CD1c-positive myeloid dendritic cell (primary cell): ENCODE data around the gene NCAPH2.

Experiments
- DNase-seq: peaks from one replicate; pipeline ENCODE4 v3.0.0-alpha.2; 2016; ENCODE audit errors: extremely low spot score

The NCAPH2 gene

DNA sequence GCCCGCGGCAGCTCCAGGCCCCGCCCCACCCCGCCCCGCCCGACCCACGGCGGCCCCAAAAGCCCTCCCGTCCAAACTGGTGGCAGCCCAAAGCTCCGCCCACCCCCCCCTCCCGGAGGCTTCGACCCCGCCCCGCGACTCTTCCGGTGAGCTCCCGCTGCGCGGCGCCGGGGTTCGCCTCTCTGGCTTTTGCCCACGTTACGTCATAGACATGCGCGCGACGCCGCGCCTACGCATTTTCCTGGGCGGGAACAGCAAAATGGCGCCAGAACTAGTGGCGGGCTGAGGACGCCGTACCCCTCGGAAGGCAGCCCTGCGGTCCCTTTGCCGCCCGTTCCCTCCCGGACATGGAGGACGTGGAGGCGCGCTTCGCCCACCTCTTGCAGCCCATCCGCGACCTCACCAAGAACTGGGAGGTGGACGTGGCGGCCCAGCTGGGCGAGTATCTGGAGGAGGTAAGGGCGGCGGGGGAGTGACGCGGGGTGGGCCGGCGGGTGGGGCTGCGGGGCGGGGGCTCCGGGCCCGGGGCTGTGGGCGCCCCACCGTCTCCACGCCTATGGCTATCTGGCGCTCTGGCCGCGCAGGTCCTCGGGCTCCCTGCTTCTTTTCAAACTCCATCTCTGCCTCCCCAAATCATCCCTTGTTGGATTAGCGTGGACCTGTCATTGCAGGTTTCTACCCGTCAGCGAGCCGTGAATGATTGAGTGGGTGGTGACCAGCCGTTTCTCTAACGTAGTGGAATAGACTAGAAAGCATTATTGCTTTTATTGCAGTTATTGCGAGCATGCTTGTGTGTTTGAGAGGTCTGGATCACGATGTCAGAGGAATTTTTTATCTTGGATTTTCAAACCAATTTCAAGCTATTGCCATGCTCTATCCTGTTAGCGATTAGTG lies at the start of gene NCAPH2:
TSS of gene NCAPH2 (plus strand) at position 234 of the 894 bp plus-strand sequence. CDS start at position 348, 114 bp downstream.
- DNase-seq, result peak; percentile 100

DNA sequence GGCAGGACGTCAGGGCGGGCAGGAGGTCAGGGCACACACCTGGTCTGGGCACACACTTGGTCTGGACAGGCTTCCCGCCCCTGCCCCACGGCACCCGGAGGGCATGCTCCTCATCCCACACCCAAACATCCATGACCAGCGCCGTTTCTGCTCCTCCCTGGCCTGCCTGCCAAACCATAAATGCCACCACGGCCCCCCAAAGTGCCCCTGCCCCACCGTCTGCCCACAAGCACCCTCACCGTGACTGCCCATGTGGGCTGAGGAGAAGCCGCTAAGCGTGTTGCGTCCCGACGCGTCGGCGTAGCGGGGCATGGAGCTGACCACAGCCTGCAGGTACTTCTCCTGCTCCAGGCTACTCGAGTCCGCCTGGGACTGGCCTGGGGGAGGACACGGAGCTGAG lies 49.0 kb upstream of the NCAPH2 start:
- no peak for DNase-seq

DNA sequence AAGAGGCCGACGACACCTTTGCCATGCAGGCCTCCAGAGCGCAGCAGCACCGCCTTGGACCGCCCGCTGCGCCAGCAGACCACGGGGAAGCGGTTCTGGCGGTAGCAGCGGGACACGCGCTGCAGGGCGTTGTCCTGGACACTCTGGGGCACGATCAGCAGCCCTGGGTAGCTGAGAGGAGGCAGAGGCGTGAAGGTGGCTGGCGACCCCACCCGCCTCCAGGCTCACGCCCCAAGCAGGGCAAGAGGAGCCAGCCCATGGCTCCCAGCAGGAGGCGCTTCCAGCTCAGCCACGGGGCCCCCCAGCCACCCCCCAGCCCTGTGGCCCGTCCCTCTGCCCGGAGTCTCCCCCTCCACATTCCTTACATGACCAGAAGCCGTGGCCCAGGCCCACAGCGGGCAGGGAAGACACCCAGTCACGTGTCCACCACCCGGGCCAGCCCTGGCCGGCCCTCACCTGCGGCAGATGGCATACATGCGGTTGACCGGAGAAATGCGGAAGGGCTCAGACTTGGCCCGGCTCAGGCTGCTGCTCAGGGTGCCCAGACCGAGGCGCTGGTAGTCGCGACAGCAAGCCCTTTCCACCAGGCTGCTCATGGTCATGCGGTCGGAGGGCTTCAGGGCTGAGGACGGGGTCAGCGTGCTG lies 48.4 kb upstream of the NCAPH2 start:
- no peak for DNase-seq

DNA sequence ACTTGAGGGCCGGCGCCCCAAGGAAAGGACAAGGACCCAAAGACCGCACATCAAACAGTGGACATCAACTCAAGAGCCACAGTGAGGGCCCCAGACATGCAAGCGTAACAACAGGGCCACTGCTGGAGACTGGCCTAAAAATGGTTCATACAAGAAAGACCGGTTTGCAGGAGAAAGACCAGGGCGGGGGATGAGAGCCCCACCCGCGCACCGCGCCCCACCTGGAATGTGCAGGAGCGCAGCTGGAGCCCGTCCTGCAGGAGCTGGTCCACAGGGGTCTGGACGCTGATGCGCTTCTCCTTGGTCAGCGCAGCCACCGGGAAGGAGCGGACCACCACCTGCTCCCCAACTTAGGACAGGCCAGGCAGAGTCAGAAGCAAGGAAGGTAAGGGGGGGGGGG lies 47.1 kb upstream of the NCAPH2 start:
- no peak for DNase-seq

DNA sequence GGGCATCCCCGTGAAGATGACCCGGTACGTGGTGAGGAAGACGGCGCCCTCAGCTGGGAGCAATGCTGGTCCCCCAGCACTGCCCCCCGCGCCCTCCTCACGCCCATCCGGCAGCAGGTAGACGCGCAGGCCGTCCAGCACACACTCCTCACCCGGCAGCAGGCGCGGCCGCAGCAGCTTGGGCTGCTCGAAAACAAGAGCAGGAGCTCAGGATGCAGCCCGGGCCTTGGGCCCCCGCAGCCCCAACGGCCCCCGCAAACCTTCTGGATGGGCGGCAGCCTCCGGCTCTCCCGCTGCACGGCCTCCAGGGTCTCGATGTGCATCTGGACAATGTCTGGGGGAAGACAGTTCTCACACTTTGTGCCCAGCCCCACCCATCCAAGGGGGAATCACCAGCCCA lies 46.5 kb upstream of the NCAPH2 start:
- DNase-seq, result no peak

DNA sequence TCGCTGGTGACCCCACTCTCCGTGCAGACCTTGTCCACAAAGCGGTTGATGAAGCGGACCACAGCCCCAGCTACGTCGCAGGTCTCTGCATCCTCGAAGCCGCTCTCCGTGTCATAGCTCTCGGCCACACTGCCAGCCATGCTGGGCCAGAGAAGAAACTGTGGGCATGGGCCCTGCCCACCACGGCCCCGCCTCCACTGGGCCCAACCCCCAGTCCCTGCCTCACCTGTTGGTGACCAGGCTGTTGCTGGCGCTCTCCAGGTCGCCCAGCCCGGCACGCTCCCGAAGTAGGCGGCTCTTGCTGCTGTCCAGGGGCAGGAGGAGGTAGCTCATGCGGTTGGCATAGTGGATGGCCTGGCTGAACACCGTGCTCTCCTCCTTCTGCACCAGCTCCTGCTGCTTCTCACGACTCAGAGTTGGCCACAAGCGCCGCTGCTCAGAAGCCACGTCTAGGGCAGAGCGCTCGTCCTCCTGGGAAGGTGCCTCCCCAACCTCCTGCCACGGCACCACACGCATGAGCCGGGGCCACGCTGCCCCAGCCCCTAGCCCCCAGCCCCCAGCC lies 46.0 kb upstream of the NCAPH2 start:
- DNase-seq, result no peak

DNA sequence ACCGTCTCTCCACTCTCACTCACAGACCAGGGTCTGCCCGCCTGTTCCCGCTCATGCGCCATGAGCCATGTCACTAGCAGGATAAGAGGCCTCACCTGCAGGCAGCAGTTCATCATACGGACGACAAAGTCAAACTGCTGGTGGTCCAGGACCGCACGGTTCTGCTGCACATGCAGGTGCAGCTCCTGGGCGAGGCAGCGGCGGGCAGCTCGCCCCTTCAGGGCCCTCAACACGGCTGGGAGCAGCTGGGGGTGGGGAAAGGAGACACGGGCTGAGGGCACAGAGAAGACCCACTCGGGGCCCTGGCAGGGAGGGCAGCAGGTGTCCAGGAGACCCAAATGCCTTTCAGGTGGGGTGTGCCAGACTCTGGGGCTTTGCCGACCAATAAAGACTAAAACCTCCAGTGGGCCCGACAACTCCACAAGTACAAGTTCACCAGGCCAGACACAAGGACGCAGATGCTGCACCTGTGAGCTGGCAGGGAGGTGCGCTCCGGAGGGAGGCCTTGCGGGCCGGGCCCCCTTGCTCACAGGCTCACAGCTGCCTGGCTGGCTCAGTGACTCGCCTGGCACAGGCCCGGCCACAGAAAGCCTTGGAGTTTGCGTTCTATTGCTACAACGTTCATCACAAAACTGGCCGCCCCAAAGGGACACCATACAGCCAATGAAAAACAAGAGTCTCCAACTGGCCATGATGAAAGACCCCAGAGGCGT lies 44.7 kb upstream of the NCAPH2 start:
- no peak for DNase-seq

DNA sequence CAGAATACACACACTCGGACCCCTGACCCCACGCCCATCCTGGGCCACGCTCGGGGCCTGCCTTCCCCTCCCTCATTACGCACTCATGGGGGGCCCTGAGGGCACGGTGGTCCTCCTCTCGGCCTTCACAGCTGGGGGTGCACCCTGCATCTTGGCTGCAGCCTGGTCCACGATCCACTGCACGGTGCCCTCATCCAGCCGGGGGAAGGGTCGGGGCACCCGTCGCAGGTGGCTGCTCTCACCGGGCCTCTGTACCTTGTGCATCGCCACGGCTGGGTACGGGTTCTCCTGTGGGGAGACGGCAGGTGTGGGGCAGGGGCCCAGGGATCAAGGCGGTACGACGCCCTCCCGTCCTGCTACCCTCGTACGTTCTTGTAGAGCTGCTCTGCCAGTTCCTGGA lies 43.6 kb upstream of the NCAPH2 start:
- DNase-seq, result no peak

DNA sequence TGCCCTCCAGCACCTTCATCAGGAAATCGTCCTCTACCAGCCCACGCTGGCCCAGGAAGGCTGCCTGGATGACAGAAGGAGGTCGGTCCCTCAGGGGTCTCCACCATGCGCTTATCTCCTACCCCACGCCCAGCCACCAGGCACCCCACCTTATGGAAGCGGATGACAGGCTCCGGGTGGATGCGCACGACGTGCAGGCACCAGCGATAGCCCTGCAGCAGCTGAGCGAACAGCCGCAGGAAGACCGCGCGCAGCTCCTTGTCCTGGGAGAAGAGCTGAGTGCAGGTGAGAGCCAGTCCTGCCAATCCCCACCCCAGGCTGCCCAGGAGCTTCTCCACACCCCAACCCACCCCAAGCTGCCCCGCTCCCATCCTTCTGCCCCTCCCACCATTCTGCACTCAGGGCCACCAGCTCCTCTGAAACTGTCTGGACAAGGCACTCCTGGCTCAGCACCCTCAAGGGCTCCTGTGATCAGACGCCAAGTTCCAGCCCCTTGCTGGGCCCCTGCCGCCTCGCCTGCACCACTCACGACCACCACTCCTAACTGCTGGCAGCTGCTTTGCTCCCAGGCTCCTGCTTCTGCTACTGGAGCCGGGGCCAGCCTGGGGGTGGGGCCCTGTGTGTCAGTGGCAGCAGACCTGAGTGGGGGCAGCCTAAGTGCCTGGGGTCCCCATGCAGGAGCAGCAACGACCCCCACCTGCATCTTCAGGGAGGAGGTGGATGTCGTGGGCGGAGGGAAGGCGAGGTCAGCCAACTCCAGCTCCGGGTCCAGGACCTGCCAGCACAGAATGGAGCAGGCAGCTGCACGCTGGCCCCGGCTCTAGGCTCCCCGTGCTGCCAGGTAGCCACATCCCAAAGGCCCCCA lies 42.7 kb upstream of the NCAPH2 start:
- no peak for DNase-seq

DNA sequence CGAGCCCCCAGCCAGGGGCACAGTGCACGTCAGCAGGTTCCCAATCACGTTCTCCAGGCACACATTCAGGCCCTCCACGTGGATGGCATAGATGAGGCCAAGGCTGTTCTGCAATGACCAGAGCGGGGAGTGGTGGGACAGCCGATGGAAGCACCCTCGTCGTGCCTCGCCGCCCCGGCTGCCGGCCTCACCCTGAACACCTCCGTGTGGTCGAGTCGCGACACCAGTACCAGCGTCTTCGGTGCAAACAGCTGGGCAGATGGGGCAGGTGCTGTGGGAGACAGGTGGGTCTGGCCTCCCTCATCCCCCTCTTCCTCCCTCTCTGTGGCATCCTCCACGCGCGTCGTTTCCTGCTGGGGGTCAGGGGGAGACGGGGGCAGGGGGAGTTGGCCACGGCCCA lies 40.7 kb upstream of the NCAPH2 start:
- DNase-seq, result no peak

DNA sequence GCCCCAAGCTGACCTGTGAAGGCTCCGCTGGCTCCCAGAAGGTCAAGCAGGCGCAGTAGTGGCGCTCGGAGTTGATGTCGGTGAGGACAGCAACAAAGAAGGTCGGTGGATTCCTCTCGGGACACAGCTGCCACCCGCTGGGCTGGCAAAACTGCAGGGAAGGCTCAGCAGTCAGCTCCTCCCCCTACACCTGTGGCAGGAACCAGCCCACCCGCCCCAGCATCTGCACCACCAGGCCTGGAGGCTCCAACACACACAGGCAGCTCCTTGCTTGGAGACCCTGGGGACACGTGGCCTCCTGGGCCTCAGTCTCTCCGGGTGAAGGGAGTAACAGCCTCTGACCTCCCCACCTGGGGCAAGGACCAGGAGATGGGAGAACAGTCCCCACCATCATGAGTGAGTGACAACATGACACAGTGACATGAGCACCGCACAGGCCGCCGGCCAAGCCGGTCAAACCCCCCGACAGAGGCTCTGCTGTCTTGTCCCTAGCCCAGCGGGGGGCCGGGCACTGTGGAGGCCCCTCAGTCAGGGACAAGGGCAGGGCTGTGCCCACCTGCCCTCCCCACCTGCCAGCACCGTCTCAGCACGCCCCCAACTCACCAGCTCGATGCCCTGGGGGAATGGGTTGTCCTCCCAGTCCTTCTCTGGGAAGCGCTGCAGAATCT lies 40.1 kb upstream of the NCAPH2 start:
- no peak for DNase-seq

DNA sequence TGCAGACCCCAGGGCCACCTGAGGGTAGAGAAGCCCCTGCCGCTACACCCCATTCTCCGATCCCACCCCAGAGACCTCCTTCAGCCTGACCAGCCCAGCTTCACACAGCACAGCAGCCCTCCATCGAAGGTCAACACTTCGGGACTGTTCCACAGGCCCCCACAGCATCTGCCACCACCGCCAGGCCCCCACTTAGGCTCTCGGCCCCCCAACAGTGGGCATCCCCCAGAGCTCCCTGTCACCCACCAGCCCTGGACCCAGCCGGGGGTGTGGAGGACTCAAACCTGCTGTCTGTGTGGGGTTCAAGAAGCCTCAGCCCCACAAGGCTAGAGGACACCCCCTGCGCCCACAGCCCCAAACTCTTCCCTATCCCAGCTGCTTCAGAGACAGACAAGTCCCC lies 39.4 kb upstream of the NCAPH2 start:
- no peak for DNase-seq

DNA sequence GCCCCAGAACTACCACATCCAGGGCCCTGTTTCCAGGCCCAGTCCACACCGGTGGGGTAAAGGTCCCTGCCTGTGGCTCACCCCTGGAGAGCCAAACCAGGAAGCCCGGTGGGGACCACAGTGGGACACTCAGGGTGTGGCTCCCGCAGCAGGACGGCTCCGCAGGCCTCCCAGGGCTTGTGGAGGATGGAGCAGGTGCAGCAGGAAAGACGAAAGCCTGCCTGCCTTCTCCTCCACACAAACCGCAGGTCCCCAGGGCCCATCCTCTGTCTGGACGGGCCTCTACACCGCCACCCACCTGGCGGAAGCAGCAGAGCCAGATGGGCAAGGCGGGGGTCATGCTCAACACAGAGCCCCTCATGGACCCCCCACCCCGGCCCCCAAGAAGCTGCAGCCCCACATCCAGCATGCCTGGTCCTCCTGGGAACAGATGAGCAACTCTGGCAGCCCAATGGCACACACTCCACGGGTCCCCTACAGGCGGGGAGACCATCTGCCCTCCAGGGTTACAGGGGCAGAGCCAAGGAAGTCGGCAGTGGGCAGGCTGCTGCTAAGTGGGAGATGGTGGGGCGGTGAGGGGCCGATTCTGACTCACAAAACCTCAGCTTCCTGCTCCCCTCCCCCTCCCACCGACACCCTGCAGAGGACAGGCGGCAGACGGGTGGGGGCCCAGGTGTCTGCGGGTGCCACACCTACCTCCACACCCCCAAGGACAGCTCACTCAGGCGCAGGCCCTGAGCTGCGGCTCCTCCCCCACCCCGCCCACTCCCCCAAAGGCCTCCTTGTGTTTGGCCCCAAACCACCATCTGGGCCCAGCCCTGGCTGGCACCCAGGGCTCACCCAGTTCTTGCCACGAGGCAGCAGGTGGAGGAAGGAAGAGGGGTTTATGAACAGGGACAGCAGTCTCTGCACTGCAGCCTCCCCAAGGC lies 38.4 kb upstream of the NCAPH2 start:
- peak; percentile 67 for DNase-seq

DNA sequence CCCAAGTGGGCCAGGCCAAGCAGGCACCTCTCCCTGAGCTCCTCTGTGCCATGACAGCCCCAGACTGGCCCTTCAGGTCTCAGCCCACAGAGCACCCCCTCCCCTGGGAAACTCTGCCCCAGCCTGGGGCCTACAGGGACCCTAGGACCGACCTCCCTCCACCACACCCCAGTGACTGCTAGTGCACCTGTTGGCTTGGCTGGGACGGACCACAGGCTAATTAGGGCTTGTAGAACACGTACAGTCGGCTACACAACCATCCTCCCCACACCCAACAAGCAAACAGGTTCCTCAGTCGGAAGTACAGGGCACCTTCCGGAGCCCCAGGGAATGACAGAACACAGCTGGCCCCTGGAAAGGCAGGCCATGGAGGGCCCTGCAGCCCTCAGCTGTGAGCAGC lies 37.5 kb upstream of the NCAPH2 start:
- DNase-seq, result no peak

DNA sequence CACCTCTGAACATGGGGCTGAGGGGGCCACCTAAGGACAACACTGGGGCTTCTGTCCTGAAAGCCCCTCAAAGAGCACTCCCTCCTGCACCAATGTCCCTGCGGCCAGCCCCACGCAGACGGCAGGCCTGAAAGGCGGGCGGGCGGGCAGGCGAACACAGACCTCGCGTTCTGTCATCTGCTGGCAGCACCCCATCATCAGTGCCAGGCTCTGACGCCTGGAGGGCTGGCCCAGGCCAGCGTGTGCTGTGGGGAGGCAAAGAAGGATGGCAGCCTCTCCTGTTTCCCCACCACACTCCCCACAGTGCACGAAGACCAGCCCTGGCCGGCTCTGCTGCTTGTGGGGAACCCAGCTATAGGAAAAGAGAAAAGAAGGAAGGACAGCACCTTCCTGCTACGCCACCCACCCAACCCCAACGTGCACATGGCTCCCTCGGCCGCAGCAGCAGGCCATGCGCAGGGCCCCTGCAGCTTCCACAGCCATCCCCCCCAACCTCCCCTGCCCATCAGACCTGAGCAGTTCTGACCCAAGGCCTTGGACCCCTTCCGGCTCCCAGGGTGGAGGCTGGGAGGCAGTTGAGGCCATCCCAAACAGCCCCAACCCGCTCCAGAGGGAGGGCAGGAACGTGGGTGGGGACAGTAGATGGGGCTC lies 36.7 kb upstream of the NCAPH2 start:
- DNase-seq, result peak; percentile 4

DNA sequence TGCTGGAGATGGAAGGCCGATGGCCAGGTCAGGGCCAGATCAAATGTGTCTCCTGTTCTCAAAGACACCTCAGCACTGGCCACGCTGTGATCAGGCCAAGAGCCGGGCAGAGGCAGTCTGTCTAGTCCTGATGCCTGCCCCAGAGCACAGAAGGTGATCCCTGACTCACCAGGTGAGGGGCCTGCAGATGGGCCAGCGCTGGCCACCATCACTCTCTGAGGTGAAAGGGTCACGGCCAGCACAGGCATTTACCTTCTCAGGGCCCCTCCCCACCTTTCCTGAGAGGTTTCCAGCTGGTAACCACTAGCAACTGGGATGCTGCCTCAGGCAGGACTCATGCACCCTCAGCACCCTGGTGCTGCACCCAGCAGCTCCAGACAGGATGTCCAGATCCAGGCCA lies 36.1 kb upstream of the NCAPH2 start:
- DNase-seq, result no peak

DNA sequence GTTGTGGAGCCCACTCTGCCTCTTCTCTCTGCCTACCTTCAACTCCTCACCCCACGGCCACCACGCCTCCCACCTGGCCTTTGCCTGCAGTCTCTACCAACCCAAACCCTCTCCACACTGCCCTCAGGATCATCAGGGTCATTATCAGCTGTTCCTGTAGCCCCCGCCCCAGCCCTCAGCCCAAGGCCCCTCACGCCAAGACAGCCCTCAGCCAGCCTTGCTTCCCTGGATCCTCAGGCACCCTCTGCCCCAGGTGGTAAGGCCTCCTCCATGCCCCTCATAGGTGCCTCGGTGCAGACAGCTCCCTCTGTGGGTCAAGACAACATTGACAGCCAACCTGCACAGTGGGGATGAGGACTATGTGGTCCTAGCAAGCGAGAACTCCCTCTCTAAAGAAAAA lies 34.9 kb upstream of the NCAPH2 start:
- peak; percentile 2 for DNase-seq

DNA sequence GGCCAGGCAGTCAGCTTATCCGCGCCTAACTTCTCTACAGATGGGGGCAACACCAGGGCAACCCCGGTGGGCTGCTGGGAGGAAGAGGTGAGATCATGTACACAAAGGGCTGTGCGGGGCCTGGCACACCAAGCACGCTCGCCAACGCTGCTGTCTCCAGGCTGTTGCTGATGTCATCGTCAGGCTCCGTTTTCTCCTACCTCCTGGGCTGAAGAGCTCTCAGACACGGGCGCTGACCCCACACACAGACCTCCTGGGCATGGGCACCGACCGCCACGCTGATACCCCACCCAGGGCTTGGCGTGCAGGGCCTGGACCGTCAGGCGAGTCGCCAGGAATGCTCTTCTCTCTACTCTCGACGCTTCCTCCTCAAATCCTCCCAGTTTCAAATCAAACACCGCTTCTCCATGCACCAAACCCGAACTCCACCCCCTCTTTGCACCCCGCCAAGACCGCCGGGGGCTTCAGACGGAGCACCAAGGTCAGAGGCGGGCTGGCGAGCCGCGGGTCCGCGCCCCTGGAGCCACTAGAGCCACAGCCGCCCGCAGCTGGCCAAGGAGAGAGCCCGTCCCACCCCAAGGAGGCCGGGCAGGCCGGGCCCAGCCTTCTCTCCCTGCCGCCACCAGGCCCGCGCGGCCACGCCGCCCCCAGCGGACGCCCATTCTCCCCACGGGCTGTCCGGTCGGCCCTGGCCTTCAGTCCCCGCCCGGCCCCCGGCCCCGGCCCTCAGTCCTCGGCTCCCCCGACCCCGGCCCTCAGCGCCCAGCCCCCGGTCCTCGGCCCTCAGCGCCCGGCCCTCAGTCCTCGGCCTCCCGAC lies 34.0 kb upstream of the NCAPH2 start:
- DNase-seq, result peak; percentile 35
